ELR (cell line): ENCODE results near the gene EDIL3.

Experiments used
- DNase-seq: peaks from one replicate; pipeline ENCODE4 v3.0.0-alpha.2; 2015; ENCODE audit warnings: low read depth

The EDIL3 gene

DNA sequence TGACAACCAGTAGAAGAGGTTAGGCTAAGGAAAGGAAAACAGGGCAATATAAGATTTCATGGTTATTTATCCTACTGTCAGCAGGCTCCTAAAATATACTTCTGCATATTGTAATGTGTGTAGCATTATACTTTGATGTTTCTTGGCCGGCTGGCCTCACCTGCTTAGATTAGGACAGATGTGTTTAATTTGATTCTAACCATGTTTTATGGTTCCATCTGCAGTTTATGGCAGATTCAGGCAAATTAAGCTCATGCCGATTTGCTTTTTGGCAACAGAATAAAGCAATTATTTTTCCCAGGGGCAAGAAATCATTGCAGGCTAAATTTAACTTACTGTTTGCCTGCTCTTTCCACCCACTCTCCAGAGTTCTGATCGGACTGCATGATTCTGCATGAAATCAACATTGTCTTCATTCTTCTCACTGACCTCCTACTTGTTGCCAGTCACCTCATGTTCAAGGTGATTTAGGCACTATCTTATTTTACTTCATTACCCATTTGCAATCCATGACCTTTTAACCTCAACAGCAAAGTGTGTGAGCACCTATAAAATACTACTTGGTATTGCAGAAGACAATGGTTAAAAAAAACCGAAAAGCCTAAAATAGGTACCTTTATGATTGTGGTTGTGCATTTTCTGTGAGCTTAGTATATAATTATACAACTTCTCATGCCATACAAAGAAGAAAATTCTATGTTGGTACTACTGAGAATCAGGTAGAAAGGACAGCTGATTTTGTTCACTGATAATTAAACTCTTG, 125.2 kb downstream of the EDIL3 start:
- no peak for DNase-seq

DNA sequence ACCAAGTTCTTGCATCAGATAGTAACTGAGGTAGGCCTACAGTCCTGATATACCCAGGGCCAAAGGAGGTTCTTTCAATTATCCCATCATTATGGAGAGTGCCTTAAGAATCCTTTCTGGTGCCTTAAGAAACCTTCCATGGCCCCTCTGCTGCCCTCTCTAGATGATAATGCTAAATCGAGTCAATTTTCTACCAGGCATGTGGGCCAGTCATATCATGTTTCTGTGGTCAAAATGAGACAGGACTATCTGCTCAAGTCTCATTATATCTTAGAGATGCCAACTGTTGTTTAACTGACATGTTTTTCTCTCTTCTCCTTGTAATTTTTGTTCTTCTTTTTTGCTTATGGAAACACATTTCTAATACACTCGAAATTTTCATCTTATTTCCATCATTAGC, 127.6 kb downstream of the EDIL3 start:
- no peak for DNase-seq

DNA sequence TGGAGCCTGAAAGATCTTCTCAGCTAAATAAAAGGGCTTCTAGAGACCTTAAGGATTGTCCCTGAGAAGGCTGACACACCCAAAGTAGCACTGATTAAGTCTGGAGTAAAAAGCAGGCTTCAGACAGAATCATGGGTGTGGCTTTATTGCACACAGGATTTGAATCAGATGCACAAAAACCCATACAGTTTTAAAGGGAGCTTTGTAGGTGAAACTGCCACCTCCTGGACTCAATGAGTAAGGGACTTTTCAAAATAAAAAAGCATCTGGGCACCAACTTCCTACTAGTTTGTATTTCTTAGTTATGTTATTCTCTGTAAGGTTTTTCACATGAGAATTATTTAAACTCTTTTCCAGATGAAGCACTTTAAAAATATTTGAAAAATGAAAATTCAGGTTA, 129.4 kb downstream of the EDIL3 start:
- peak; percentile 51 for DNase-seq

DNA sequence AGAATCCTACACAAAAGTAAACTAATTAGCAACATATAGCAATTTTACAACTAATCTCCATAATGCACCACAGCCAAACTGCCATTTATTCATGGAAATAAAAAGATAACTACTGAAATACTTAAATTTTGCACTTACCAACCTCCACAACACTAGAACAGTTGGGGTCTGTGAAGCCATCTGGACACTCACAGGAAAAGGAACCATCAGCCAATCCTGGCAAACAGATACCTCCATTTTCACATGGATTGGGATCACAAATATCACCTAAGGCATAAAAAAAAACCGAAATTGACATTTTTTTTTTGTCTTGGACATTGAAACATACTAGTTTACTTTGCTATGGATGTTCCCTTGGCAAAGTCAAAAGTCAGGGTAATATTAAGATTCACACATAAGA, 130.7 kb downstream of the EDIL3 start:
- DNase-seq, result no peak

DNA sequence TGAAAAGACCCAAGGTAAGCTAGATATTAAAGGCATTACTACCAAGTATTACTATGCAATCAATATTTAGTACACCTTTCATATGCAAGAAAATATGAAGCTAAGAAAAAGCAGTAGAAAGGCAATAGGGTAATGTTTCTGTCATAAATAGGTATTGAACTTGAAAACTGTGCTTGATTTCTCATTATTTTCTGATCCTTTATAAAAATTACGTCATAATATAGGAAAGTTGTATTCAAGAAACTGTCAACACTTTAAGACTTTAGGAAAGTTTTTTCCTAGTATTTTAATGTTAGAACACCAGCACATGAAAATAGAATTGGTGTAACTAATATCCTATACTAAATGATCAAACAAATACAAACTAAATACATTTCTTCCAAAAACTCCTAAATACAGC, 133.2 kb downstream of the EDIL3 start:
- DNase-seq, result no peak

DNA sequence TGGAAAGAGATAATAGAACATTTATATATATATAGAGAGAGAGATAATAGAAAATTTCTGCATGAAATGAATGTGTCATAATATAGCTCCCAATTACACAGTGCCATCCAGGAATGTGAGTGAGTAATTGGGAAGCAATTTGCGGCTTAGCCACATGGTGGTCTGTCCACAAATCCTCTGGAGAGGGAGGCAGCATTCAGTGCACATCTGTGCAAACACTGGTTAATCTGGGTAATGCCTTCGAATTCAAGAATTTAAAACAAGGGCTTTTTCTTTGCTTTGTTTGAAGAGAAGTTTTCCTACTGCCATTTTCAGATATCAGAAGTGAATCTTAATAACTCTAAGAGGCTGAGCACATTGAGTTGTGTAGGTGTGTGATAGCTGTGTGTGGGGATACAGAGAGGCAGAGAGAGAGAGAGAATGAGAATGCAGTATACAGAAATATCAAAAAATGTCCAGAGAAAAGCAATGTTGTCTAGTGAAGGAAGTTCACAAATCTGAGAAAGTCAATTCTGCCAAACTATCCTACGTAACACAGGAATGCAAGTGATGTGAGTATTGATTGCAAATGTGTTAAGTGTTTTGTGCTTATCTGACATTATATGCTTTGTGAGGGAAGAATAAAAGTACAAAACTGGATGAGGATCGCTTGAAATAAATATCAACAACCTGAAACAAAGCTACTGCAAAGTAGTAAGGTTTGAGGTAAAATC, 134.6 kb downstream of the EDIL3 start:
- peak; percentile 84 for DNase-seq

DNA sequence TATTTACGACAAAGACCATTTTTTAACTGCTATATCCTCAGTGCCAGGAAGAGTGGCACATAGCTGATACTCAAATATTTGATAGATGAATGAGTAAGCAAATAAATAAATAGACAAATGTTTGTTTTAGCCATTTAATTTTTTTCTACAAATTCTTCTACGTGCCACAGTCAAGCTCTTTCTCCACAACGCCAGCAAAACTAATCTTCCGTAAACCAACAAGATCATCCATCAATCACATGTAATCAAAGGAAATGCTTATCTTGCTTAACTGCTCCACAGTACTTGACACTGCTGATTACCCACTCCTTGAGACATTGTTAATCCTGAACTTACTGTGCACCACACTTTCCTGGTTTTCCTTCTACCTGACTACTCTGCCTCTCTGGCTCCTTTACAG, 136.7 kb downstream of the EDIL3 start:
- no peak for DNase-seq

DNA sequence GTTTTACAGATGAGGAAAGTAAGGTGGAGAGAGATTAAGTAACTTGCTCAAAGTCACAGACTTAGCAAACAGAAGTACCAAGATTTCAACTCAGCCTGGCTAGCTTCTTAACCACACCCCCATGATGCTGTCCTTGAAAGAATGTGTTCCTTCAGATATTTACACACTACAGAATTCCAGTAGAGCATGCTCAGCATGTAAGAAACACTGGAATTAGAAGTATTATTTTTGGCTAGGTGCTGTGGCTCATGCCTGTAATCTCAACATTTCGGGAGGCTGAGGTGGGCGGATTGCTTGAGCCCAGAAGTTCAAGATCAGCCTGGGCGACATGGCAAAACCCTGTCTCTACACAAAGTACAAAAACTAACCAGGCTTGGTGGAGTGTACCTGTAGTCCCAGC, 142.4 kb downstream of the EDIL3 start:
- DNase-seq, result peak; percentile 13

DNA sequence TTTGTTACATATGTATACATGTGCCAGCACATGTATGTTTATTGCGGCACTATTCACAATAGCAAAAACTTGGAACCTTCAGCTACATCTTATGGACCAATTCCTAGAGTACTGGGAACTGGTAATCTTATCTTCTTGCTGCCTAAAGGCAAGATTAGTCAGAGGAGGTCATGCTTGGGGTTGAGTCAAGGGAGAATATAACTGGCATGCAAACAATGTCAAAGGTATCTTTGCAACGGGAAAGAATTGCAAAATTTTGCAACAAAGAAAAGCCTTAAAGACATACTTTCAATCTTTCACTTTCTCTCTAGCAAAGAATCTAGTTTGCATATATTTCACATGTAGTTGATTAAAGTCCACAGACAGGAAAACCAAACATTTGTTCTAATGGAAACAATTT, 145.2 kb downstream of the EDIL3 start:
- peak; percentile 68 for DNase-seq

DNA sequence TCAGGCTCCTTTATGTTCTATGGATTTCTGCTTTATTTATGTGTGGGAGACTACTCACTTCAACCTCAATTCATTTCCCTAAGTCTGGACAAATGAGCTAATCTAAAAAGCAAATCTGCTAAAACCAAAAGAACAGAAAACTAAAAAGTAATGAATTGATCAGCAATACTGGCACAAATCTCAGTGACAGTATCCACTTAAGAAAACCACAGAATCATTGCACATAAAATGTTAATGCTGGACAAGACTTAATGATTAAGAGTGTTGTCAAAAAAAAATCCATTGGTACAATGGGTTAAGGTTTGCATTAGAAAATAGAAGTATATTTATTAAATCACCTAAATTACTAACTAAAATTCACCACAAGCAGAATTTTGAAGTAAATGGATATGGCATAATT, 147.6 kb downstream of the EDIL3 start:
- no peak for DNase-seq

DNA sequence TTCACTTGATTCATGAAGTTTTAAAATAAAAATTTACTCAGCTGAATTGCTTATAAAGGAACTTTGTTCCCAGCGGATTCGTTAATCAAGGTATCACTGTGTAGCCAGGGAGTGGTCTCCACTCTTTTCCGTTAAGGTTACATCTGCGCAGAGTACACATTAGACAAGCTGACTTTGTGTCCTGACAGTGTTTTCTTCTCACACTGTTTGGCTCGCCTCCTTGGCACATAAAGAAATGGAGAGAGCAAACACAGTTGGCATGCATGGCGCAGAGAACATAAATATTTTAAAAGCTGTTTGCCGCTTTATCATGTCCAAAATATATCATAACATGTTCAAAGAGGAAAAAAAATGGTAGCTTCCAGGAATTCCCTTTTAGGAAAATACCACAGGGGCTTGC, 153.2 kb downstream of the EDIL3 start:
- DNase-seq, result no peak

DNA sequence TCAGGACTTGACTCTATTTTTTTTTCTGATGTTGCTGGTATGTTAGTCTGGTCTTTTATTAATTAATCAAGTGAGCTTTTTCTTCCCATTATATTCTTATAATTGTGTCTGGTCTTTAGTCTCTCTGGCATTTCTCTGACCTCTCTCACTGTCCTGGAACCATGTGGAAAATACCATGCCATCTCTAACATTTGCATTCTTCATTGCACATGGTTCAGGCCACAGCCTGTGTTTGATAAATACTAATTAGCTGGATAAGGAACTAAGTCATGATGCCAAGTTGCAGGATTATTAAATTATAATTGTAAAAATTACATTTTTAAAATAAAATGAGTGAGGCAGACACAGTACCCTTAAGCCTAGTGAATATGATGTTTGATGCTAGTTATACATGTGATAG, 155.6 kb downstream of the EDIL3 start:
- DNase-seq, result no peak

DNA sequence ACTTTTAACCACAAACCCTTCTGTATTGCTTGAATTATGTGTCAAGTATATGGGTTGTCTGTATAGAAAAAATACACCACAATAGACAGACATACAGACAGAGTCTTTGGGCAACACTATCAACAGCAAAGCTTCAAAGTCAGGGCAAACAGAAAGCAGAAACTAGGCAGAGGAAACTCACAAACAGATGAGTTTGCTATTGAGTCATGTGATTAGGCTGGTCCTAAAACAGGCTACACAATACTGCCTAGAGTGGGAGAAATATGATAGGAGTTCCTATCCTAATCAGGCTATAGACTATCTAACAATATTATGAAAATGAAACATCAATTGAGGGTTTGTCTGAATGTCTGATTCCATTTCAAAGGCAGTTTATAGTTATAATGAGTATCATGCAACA, 156.4 kb downstream of the EDIL3 start:
- DNase-seq, result no peak

DNA sequence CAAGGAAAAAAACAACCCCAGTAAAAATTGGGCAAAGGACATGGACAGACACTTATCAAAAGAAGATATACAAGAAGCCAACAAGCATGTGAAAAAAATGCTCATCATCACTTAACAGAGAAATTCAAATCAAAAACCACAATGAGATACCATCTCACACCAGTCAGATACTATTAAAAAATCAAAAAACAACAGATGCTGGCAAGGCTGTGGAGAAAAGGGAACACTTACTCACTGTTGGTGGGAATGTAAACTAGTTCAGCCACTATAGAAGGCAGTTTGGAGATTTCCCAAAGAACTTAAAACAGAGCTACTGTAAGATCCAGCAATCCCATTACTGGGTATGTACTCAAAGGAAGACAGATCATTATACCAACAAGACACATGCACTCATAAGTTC, 157.4 kb downstream of the EDIL3 start:
- DNase-seq, result no peak

DNA sequence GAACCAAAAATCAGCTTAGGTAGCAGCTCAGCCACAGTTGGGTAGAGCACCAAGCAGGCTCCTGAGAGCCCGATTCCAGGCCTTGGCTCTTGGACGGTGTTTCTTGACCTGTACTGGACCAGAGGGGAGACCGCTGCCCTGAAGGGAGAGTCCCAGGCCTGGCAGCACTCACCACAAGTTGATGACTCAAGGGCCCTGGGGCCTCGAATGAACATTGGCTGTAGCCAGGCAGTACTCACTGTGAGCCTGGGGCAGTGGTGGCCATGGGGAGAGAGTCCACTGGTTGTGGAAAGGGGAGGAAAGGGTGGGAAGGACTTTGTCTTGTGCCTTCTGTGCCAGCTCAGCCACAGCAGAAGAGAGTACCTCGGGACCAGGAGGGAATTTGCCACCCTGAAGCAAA, 166.1 kb downstream of the EDIL3 start:
- DNase-seq, result peak; percentile 65

DNA sequence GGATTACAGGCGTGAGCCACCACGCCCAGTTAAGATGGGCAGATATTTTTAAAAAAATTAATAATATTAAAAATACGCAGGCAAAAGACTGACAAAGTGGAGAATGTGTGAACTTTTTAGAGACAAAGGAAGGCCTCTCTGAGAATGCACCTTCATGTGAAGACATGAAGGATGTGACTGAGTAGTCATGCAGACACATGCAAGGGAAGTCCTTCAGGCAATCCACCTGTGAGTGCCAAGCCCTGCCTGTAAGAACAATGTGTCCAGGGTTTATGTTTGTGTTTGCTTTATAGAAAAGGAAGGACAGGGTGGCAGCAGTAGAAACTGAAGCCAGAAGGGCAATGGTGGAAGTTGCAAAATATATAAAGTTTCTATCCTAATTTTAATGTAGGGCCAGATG, 169.2 kb downstream of the EDIL3 start:
- no peak for DNase-seq

DNA sequence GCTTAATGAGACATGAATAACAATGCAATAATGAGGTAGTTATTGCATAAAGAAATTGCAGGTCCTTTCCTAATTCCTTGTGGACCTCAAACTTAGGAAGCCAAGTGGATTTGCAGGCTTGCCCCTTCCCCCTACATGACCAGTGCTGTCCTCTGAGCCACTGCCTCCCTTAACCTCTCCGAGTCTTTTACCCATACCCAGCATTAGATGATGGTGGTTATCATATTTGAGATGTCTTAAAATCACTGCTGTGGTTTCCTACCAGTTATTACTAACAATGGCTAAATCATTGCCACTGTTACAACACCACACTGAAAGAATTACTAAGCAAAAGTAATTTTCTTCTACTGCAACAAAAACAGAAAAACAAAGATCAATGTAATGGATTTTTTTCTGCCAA, 170.8 kb downstream of the EDIL3 start:
- DNase-seq, result no peak

DNA sequence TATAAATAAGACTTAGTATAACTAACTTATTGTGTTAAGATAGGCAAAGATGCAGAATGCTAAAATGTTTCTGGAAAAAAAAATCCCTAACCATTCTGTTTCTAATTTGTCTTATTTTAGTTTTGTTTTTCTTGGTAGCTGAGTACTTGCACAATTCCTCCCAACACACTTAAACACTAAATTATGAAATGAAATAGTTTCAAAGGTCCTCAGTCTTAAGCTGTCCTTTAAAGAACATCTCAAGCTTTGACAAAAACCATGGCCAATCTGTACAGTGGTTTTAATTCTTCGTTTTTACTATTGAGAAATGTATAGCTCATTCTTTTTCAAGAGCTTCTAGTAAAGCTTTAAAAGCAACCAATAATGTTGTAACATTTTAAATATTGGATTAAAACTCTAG, 171.5 kb downstream of the EDIL3 start:
- no peak for DNase-seq

DNA sequence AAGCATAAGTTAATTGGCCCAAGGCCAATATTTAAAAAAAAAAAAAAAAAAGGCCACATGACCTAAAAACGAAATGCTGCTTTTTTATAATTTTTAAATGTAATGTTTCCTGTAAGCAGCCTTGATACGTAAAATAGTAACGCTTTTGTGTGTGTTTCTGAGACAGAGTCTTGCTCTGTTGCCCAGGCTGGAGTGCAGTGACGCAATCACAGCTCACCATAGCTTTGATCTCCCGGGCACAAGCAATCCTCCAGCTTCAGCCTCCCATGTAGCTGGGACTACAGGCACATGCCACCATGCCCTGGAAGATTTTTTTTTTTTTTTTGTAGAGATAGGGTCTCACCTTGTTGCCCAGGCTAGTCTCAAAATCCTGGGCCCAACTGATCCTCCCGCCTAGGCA, 179.9 kb downstream of the EDIL3 start:
- no peak for DNase-seq

DNA sequence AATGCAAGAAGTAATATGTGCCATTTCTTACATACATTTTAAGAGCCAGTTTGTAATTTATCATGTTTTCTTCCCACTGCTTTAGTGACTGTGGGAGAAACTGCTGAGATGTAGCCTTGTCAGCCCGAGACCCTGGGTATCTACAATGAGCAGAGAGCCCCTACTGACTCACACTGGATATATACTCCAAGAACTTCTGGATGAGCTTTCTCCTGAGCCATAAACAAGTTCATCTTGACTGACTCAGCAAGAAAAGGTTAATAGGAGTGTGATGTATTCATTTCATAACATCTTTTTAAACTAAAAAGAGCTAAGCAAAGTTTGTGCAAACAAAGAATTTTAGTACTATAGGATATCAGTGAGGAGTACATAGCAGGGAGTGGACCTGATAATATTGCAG, 182.5 kb downstream of the EDIL3 start:
- DNase-seq, result no peak

DNA sequence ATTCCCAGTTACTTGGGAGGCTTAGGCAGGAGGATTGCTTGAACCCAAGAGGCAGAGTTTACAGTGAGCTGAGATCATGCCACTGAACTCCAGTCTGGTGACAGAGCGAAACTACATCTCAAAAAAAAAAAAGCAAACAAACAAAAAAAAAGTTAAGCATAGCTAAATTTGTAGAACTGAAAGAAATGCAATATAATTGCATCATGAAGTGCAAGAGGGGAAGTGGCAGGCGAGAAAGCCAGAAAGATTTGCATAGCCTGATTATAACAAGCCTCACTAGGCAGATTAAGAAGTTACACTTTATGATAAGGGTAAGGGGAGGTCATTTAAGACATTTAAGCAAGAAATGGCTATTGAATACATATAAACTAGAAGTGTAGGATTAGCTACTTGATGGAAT, 187.1 kb downstream of the EDIL3 start:
- DNase-seq, result no peak

DNA sequence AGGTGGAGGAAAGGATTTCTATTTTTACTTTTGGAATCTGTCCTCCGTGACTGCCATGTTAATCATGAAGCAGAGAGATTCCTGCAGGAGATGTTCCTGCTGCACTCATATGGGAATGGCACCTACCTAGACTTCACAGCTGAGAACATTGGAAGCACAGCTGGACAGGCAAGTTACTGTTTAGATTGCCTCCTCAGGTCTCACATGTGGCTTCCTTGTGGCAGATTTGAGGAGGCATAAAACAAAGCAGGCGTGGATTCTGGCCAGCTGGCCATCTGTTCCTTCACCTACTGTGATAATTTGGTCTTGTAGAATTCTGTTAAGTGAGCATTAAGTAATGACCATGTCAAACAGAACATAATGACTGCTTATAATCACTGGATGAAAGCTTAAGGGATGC, 193.4 kb downstream of the EDIL3 start:
- no peak for DNase-seq

DNA sequence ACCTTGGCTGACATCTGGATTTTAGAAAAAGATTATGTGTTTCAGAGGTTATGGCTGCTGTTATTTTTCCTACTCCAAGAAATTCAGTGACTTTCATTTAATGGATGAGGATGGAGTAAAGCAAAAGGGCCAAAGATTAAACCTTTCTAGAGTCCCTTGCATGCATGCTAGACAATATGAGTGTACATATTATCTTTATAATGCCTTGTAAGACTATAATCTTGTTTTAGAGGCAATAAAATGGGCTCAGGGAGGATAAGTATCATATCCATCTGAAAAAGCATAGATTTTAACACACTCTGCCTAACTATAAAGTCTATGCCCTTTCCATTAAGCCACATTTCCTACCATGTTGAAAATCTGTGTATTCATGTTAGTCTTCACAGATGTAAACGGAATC, 199.8 kb downstream of the EDIL3 start:
- no peak for DNase-seq

DNA sequence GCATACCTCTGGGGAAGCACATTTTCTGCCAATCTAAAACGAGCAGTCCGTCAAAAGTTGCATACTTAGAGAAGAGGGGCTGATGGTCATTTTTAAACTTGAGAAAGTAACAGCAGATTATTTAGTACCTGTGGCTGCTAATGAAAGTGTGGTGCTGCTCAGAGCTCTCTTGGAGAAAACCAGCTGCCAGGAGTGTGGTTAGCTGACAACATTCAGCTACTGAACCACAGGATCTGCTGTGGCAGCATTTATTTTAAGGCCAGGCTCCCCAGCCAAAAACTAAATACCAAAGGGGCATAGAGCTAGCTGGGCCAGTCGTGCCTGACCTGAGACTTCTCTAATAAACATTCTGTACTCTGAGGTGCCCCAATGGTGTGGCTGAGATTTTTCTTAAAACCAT, 203.6 kb downstream of the EDIL3 start:
- DNase-seq, result no peak
